Measurements from ENCODE around the gene MLYCD. TPM values are rescaled to one million over a fixed set of nuclear protein-coding genes. Genes with fewer than 3 reads are reported as not detected.

Gene MLYCD
- total RNA-seq (1.8 TPM), polyA plus RNA-seq (3.5 TPM)
- long read RNA-seq, donor 1: 0 reads
- long read RNA-seq, donor 2: 0 reads
- long read RNA-seq, donor 3, full-length matches to known transcripts: 6 of 6 reads
- long read RNA-seq, donor 3, partial matches to known transcripts: 0 of 6 reads
- long read RNA-seq, donor 3, other reads (novel, unspliced or antisense): 0 of 6 reads
- long read RNA-seq, donor 4, full-length matches to known transcripts: 2 of 2 reads
- long read RNA-seq, donor 4, partial matches to known transcripts: 0 of 2 reads
- long read RNA-seq, donor 4, other reads (novel, unspliced or antisense): 0 of 2 reads
- long read RNA-seq, donor 5, full-length matches to known transcripts: 7 of 7 reads
- long read RNA-seq, donor 5, partial matches to known transcripts: 0 of 7 reads
- long read RNA-seq, donor 5, other reads (novel, unspliced or antisense): 0 of 7 reads
- long read RNA-seq, donor 6, full-length matches to known transcripts: 2 of 2 reads
- long read RNA-seq, donor 6, partial matches to known transcripts: 0 of 2 reads
- long read RNA-seq, donor 6, other reads (novel, unspliced or antisense): 0 of 2 reads
- long read RNA-seq, donor 7, full-length matches to known transcripts: 4 of 4 reads
- long read RNA-seq, donor 7, partial matches to known transcripts: 0 of 4 reads
- long read RNA-seq, donor 7, other reads (novel, unspliced or antisense): 0 of 4 reads
- long read RNA-seq, donor 8, full-length matches to known transcripts: 3 of 3 reads
- long read RNA-seq, donor 8, partial matches to known transcripts: 0 of 3 reads
- long read RNA-seq, donor 8, other reads (novel, unspliced or antisense): 0 of 3 reads
- long read RNA-seq, donor 9, full-length matches to known transcripts: 1 of 1 reads
- long read RNA-seq, donor 9, partial matches to known transcripts: 0 of 1 reads
- long read RNA-seq, donor 9, other reads (novel, unspliced or antisense): 0 of 1 reads
- long read RNA-seq, donor 10, full-length matches to known transcripts: 2 of 2 reads
- long read RNA-seq, donor 10, partial matches to known transcripts: 0 of 2 reads
- long read RNA-seq, donor 10, other reads (novel, unspliced or antisense): 0 of 2 reads

DNA sequence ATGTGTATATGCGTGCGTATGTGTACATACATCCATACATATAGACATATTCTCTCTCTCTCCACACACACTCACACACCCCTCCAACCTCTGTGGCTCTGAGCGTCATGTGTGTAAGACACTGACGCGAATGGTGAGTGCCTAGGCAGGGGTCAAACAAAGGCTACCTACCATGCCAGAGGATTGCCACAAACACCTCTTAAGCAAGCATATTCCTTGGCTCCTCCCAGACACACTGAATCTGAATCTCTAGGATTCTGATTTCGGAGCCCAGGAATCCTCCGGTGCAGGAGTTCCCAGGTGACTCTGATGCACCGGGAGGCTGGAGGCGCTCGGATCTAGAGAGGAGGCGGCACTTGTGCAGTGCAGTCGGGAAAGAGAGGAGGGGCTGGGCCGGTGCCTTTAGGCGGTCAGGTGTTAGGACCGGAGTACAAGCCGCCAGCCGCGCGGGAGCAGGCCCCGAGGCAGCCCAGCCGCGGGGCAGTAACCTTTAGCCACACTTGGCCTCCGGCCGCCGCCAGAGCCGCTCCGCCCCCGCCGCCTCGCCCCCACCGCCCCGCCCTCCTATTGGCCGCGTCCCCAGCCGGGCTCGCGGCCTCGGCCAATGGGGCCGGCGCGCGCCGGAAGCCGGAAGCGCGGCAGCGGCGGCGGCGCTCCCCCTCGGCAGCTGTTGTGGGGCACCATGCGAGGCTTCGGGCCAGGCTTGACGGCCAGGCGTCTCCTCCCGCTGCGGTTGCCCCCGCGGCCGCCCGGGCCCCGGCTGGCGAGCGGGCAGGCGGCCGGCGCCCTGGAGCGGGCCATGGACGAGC, at the start of gene MLYCD:
Gene MLYCD, plus strand, starts transcription at position 653 of the 809 bp plus-strand sequence. Its CDS starts 30 bp downstream, at position 683.
- Histone ChIP-seq H3K4me1 (ENCODE audit: control insufficient read depth in 2 of 2, insufficient read depth in 2 of 2, low read length in 2 of 2) (peaks cover 0 to 6% of the 10 kb centered on the region in 2 donors), H3K36me3 (ENCODE audit: control insufficient read depth in 2 of 2, insufficient read depth in 2 of 2, low read length in 1 of 2) (peaks cover 0 to 2% of the 10 kb centered on the region in 2 donors), H3K4me3 (ENCODE audit: low read length in 2 of 2) (peak within 1 kb of the TSS; percentile 71 to 83), H3K27me3 (ENCODE audit: control insufficient read depth in 2 of 2, insufficient read depth in 1 of 2, low read length in 1 of 2) (peaks cover 0 to 3% of the 10 kb centered on the region in 2 donors), H3K27ac (ENCODE audit: low read depth in 1 of 2, low read length in 1 of 2) (peak within 1 kb of the TSS in 1 of 2 donors; percentile 69), H3K9me3 (ENCODE audit: control insufficient read depth in 2 of 2, insufficient read depth in 1 of 2, low read length in 1 of 2) (no peaks in the 10 kb centered on the region)
- WGBS: 6% methylated on average over 69 of the region's 69 CpGs
- DNase-seq (ENCODE audit: low read depth in 6 of 9, low spot score in 9 of 9): peak in 8 of 9 donors; percentile 29 to 83 (median 60)

DNA sequence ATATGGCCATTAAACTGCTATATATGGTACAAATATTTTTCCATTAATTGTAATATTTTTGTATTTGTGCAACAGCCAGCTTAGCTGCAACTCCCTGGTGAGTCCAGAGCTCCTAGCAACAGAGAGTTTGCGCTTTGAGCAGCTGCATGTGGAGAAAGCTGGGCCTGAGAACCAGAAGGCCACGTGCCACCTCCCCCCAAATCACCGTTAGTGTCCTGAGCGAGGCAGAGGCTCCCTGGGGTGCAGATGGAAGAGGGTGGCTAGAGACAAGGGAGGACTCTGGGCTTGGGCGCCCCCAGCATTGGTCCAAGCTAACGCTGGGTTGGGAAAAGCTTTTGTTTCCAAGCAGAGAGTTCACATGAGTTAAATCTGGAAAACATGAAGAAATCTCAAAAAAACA, 49.5 kb upstream of the MLYCD start:
- no peak for DNase-seq (ENCODE audit: low read depth in 6 of 9, low spot score in 9 of 9)
- no peak overlapping the region for H3K4me3 ChIP-seq (ENCODE audit: low read length in 2 of 2)
- H3K4me1 ChIP-seq (ENCODE audit: control insufficient read depth in 2 of 2, insufficient read depth in 2 of 2, low read length in 2 of 2): no peaks in the 10 kb centered on the region
- H3K27me3 ChIP-seq (ENCODE audit: control insufficient read depth in 2 of 2, insufficient read depth in 1 of 2, low read length in 1 of 2): no peaks in the 10 kb centered on the region
- H3K9me3 ChIP-seq (ENCODE audit: control insufficient read depth in 2 of 2, insufficient read depth in 1 of 2, low read length in 1 of 2): no peaks in the 10 kb centered on the region
- 93% methylated on average over 6 of the region's 6 CpGs for WGBS
- H3K27ac ChIP-seq (ENCODE audit: low read depth in 1 of 2, low read length in 1 of 2): no peak overlapping the region
- no peaks in the 10 kb centered on the region for H3K36me3 ChIP-seq (ENCODE audit: control insufficient read depth in 2 of 2, insufficient read depth in 2 of 2, low read length in 1 of 2)

DNA sequence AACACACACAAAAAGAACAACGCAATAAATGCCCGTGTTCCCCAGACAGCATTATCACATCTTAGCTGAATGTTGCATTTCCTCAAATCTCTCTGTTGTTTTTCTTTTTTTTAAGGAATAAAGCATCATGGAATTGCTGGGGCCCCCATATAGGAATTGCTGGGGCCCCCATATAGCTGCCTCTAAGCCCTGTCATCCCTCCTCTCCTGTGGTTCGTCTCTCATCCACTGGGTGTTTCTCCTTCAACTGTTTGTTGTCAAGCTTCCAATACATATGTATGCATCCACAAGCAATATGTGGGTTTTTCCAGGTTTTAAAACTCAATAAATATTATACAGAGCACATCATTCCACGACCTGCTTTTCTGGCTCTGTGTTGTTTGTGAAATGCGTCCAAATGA, 48.0 kb upstream of the MLYCD start:
- DNase-seq (ENCODE audit: low read depth in 6 of 9, low spot score in 9 of 9): no peak
- H3K36me3 ChIP-seq (ENCODE audit: control insufficient read depth in 2 of 2, insufficient read depth in 2 of 2, low read length in 1 of 2): no peaks in the 10 kb centered on the region
- no peaks in the 10 kb centered on the region for H3K27me3 ChIP-seq (ENCODE audit: control insufficient read depth in 2 of 2, insufficient read depth in 1 of 2, low read length in 1 of 2)
- H3K4me3 ChIP-seq (ENCODE audit: low read length in 2 of 2): no peak overlapping the region
- H3K27ac ChIP-seq (ENCODE audit: low read depth in 1 of 2, low read length in 1 of 2): no peak overlapping the region
- no peaks in the 10 kb centered on the region for H3K9me3 ChIP-seq (ENCODE audit: control insufficient read depth in 2 of 2, insufficient read depth in 1 of 2, low read length in 1 of 2)
- H3K4me1 ChIP-seq (ENCODE audit: control insufficient read depth in 2 of 2, insufficient read depth in 2 of 2, low read length in 2 of 2): no peaks in the 10 kb centered on the region
- WGBS: 96% methylated on average over 5 of the region's 5 CpGs

- H3K27me3 ChIP-seq (ENCODE audit: control insufficient read depth in 2 of 2, insufficient read depth in 1 of 2, low read length in 1 of 2): no peaks in the 10 kb centered on the region
- no peaks in the 10 kb centered on the region for H3K4me1 ChIP-seq (ENCODE audit: control insufficient read depth in 2 of 2, insufficient read depth in 2 of 2, low read length in 2 of 2)
- H3K27ac ChIP-seq (ENCODE audit: low read depth in 1 of 2, low read length in 1 of 2): no peak overlapping the region
- 96% methylated on average over 4 of the region's 4 CpGs for WGBS
- no peaks in the 10 kb centered on the region for H3K9me3 ChIP-seq (ENCODE audit: control insufficient read depth in 2 of 2, insufficient read depth in 1 of 2, low read length in 1 of 2)
- H3K36me3 ChIP-seq (ENCODE audit: control insufficient read depth in 2 of 2, insufficient read depth in 2 of 2, low read length in 1 of 2): no peaks in the 10 kb centered on the region
- no peak for DNase-seq (ENCODE audit: low read depth in 6 of 9, low spot score in 9 of 9)
- H3K4me3 ChIP-seq (ENCODE audit: low read length in 2 of 2): no peak overlapping the region
Observed at GRCh38 chr16:83851473-83851872, 47.4 kb upstream of the MLYCD start.

DNA sequence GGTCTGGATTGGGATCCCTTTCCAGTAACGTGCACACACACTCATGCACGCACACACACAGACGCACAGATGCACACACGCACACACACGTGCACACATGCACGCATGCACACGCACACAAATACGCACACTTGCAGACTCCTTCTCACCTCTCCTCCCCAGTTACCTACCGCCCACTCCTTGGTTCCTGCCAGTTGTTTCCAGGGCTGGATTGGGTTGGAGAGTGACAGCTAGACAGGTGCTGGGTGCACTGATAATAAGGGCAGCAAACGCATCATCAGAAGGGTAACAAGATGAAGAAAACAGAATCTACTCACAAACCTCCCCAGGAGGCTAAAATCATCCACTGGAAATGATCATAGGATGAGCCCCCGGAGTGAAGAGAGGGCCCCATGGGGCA, 46.1 kb upstream of the MLYCD start:
- Histone ChIP-seq H3K27me3 (ENCODE audit: control insufficient read depth in 2 of 2, insufficient read depth in 1 of 2, low read length in 1 of 2) (no peaks in the 10 kb centered on the region), H3K36me3 (ENCODE audit: control insufficient read depth in 2 of 2, insufficient read depth in 2 of 2, low read length in 1 of 2) (no peaks in the 10 kb centered on the region), H3K4me1 (ENCODE audit: control insufficient read depth in 2 of 2, insufficient read depth in 2 of 2, low read length in 2 of 2) (no peaks in the 10 kb centered on the region), H3K27ac (ENCODE audit: low read depth in 1 of 2, low read length in 1 of 2) (no peak overlapping the region), H3K4me3 (ENCODE audit: low read length in 2 of 2) (no peak overlapping the region), H3K9me3 (ENCODE audit: control insufficient read depth in 2 of 2, insufficient read depth in 1 of 2, low read length in 1 of 2) (no peaks in the 10 kb centered on the region)
- no peak for DNase-seq (ENCODE audit: low read depth in 6 of 9, low spot score in 9 of 9)
- 96% methylated on average over 11 of the region's 11 CpGs for WGBS

DNA sequence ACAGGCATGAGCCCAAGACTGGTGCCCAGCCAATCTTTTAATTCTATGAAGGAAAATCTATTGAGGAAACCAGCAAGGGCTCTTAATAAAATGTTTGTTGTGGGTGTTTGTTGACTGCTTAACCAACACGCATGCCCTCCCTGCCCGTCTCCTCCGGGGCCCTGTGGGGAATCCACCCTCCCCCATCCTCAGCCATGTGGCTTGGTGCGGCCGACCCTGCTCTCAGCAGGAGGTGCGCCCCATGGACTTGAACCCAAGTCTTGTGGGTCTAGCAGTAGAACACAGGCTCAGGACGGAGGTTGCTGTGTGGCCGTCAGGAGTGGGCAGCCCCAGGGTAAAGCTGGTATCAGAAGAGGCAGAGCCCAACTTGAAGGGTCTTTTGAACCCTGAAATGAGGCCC, 45.1 kb upstream of the MLYCD start:
- H3K9me3 ChIP-seq (ENCODE audit: control insufficient read depth in 2 of 2, insufficient read depth in 1 of 2, low read length in 1 of 2): no peaks in the 10 kb centered on the region
- WGBS: 98% methylated on average over 8 of the region's 8 CpGs

DNA sequence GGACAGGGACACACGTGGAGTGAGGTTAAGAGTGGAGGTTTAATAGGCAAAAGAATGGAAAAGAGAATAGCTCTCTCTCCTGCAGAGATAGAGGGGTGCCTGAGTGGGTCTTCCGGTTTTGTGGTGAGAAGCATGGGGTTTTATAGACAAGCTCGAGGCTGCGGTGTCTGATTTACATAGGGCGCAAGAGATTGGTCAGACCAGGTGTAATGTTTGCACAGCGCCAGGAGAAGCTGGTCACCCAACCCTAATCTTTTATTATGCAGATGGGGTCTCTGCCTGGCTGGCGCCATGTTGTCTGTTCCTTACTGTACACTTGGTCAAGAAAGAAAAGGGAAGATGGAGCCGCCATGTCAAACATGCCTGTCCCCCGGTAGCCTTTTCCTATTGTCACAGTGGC, 44.5 kb upstream of the MLYCD start:
- H3K36me3 ChIP-seq (ENCODE audit: control insufficient read depth in 2 of 2, insufficient read depth in 2 of 2, low read length in 1 of 2): no peaks in the 10 kb centered on the region
- no peak overlapping the region for H3K4me3 ChIP-seq (ENCODE audit: low read length in 2 of 2)
- no peak for DNase-seq (ENCODE audit: low read depth in 6 of 9, low spot score in 9 of 9)
- no peak overlapping the region for H3K27ac ChIP-seq (ENCODE audit: low read depth in 1 of 2, low read length in 1 of 2)
- no peaks in the 10 kb centered on the region for H3K4me1 ChIP-seq (ENCODE audit: control insufficient read depth in 2 of 2, insufficient read depth in 2 of 2, low read length in 2 of 2)
- no peaks in the 10 kb centered on the region for H3K9me3 ChIP-seq (ENCODE audit: control insufficient read depth in 2 of 2, insufficient read depth in 1 of 2, low read length in 1 of 2)
- H3K27me3 ChIP-seq (ENCODE audit: control insufficient read depth in 2 of 2, insufficient read depth in 1 of 2, low read length in 1 of 2): no peaks in the 10 kb centered on the region
- 93% methylated on average over 9 of the region's 9 CpGs for WGBS

More for the DNA sequence above, 45.1 kb upstream of the MLYCD start:
- no peaks in the 10 kb centered on the region for H3K36me3 ChIP-seq (ENCODE audit: control insufficient read depth in 2 of 2, insufficient read depth in 2 of 2, low read length in 1 of 2)
- no peak overlapping the region for H3K27ac ChIP-seq (ENCODE audit: low read depth in 1 of 2, low read length in 1 of 2)
- no peak for DNase-seq (ENCODE audit: low read depth in 6 of 9, low spot score in 9 of 9)
- no peak overlapping the region for H3K4me3 ChIP-seq (ENCODE audit: low read length in 2 of 2)
- H3K27me3 ChIP-seq (ENCODE audit: control insufficient read depth in 2 of 2, insufficient read depth in 1 of 2, low read length in 1 of 2): no peaks in the 10 kb centered on the region
- no peaks in the 10 kb centered on the region for H3K4me1 ChIP-seq (ENCODE audit: control insufficient read depth in 2 of 2, insufficient read depth in 2 of 2, low read length in 2 of 2)

DNA sequence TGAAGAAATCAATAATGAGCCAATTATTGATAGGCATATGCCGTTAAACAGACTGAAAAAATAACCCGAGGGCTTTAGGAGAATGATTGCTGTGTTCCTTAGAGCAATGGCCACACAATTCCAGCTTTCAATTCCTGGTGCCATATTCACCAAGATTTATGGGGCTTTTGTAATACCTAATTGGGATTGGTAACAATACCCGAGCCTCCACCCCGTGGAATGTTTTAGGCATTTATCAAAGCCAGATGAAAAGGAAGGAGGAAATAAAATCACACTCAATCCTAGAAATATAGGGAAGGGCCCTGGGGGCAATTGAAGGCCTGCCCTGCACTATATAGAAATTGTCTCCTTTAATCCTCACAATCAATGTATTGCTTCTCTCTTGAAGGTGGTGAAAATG, 42.1 kb upstream of the MLYCD start:
- H3K27me3 ChIP-seq (ENCODE audit: control insufficient read depth in 2 of 2, insufficient read depth in 1 of 2, low read length in 1 of 2): no peaks in the 10 kb centered on the region
- no peaks in the 10 kb centered on the region for H3K4me1 ChIP-seq (ENCODE audit: control insufficient read depth in 2 of 2, insufficient read depth in 2 of 2, low read length in 2 of 2)
- no peaks in the 10 kb centered on the region for H3K9me3 ChIP-seq (ENCODE audit: control insufficient read depth in 2 of 2, insufficient read depth in 1 of 2, low read length in 1 of 2)
- H3K36me3 ChIP-seq (ENCODE audit: control insufficient read depth in 2 of 2, insufficient read depth in 2 of 2, low read length in 1 of 2): no peaks in the 10 kb centered on the region
- no peak for DNase-seq (ENCODE audit: low read depth in 6 of 9, low spot score in 9 of 9)
- no peak overlapping the region for H3K27ac ChIP-seq (ENCODE audit: low read depth in 1 of 2, low read length in 1 of 2)
- WGBS: 88% methylated on average over 4 of the region's 4 CpGs
- no peak overlapping the region for H3K4me3 ChIP-seq (ENCODE audit: low read length in 2 of 2)

Data from thymus (tissue), 14 donors.